NB4 (cell line): ENCODE data around the gene AARSD1.

Source experiments
- POLR2A ChIP-seq: IDR thresholded peaks from 2 replicates; pipeline ENCODE4 v1.6.1; 2011; ENCODE audit warnings: mild to moderate bottlenecking; ENCODE audit not compliant: insufficient read length; ENCODE audit errors: extremely low read depth
- TF ChIP-seq, protein P1 (sequence below): IDR thresholded peaks from one replicate; pipeline ENCODE4 v1.5.1; 2012; ENCODE audit warnings: low read depth, low read length
- TF ChIP-seq, protein P2 (sequence below): IDR thresholded peaks from 2 replicates; pipeline ENCODE4 v1.6.1; 2011; ENCODE audit warnings: low read depth, low read length

- no peak for TF ChIP-seq POLR2A
- TF ChIP-seq, protein P1, sequence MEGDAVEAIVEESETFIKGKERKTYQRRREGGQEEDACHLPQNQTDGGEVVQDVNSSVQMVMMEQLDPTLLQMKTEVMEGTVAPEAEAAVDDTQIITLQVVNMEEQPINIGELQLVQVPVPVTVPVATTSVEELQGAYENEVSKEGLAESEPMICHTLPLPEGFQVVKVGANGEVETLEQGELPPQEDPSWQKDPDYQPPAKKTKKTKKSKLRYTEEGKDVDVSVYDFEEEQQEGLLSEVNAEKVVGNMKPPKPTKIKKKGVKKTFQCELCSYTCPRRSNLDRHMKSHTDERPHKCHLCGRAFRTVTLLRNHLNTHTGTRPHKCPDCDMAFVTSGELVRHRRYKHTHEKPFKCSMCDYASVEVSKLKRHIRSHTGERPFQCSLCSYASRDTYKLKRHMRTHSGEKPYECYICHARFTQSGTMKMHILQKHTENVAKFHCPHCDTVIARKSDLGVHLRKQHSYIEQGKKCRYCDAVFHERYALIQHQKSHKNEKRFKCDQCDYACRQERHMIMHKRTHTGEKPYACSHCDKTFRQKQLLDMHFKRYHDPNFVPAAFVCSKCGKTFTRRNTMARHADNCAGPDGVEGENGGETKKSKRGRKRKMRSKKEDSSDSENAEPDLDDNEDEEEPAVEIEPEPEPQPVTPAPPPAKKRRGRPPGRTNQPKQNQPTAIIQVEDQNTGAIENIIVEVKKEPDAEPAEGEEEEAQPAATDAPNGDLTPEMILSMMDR = no peak
- TF ChIP-seq, protein P2, sequence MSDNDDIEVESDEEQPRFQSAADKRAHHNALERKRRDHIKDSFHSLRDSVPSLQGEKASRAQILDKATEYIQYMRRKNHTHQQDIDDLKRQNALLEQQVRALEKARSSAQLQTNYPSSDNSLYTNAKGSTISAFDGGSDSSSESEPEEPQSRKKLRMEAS = no peak
Observed at GRCh38 chr17:42901535-42902229, 62.6 kb downstream of the AARSD1 start.
